Esophagus muscularis mucosa (tissue), 4 donors: ENCODE results near the gene ZSWIM4.

Experiments
- CTCF ChIP-seq, 3 experiments: fragments of 200-600 bp in 2 of 3; fragments of 450-650 bp in 1 of 3; sonication (generic) in 2 of 3; IDR thresholded peaks; one replicate each; pipeline ENCODE4 v1.5.1; 2017 to 2019; ENCODE audit warnings: antibody characterized with exemption in 3 of 3, mild to moderate bottlenecking in 2 of 3, moderate library complexity in 1 of 3
- EP300 ChIP-seq: sonication (generic); formaldehyde crosslinking; IDR thresholded peaks from one replicate; pipeline ENCODE4 v1.6.1; 2017; ENCODE audit warnings: antibody characterized with exemption
- POLR2A ChIP-seq: fragments of 450-650 bp; IDR thresholded peaks from one replicate; pipeline ENCODE4 v1.6.1; 2017; ENCODE audit warnings: antibody characterized with exemption, moderate library complexity, mild to moderate bottlenecking, low read depth
- POLR2AphosphoS5 ChIP-seq, 2 donors: sonication (generic); formaldehyde crosslinking; IDR thresholded peaks; one replicate each; pipeline ENCODE4 v1.6.1; 2017; ENCODE audit warnings: antibody characterized with exemption in 2 of 2

- TF ChIP-seq CTCF (IDR thresholded peaks at IDR 0.05): no peak
- no peak for TF ChIP-seq POLR2A
- no peak for TF ChIP-seq EP300
- TF ChIP-seq POLR2AphosphoS5 (IDR thresholded peaks at IDR 0.05): no peak
Measured at GRCh38 chr19:13803038-13803437, 7.8 kb downstream of the ZSWIM4 start.
